ENCODE measurements around the gene TYW1B.
"Not testable (repeated sequence)": the region's sequence is repeated elsewhere in the genome, so short reads cannot be mapped to it uniquely, and the experiment has no call there.

TYW1B gene

GRCh38 chr7:72689344-72689743 lies 138.7 kb downstream of the TYW1B start:
- H3K4me1 ChIP-seq; H3K27ac ChIP-seq; DNase-seq; H3K4me3 ChIP-seq; H3K9me3 ChIP-seq; intact Hi-C loops (cut with DNase I; ENCODE audit: low total_unique reads); H3K27me3 ChIP-seq: not testable (repeated sequence)
- H3K36me3 ChIP-seq = peaks cover 4 to 10% (median 9%) of the 10 kb centered on the region in 3 donors

GRCh38 chr7:72681211-72681610 lies 146.8 kb downstream of the TYW1B start:
- H3K4me3 ChIP-seq; intact Hi-C loops (cut with DNase I; ENCODE audit: low total_unique reads); H3K27me3 ChIP-seq: not testable (repeated sequence)

GRCh38 chr7:72676880-72677279 lies 151.1 kb downstream of the TYW1B start:
- H3K4me1 ChIP-seq; intact Hi-C loops (cut with DNase I; ENCODE audit: low total_unique reads); H3K27me3 ChIP-seq; H3K4me3 ChIP-seq; H3K9me3 ChIP-seq; H3K36me3 ChIP-seq; H3K27ac ChIP-seq; DNase-seq: not testable (repeated sequence)

More at GRCh38 chr7:72681211-72681610, 146.8 kb downstream of the TYW1B start:
- H3K9me3 ChIP-seq, H3K27ac ChIP-seq, H3K36me3 ChIP-seq, H3K4me1 ChIP-seq, DNase-seq: not testable (repeated sequence)

- H3K9me3 ChIP-seq; H3K36me3 ChIP-seq; H3K27me3 ChIP-seq; H3K27ac ChIP-seq; intact Hi-C loops (cut with DNase I; ENCODE audit: low total_unique reads); H3K4me3 ChIP-seq; H3K4me1 ChIP-seq; DNase-seq: not testable (repeated sequence)
Measured at GRCh38 chr7:72676086-72676690, 151.8 kb downstream of the TYW1B start.

GRCh38 chr7:72675686-72676085 lies 152.3 kb downstream of the TYW1B start:
- H3K27me3 ChIP-seq; H3K9me3 ChIP-seq; H3K27ac ChIP-seq; intact Hi-C loops (cut with DNase I; ENCODE audit: low total_unique reads); H3K36me3 ChIP-seq; DNase-seq; H3K4me3 ChIP-seq; H3K4me1 ChIP-seq: not testable (repeated sequence)

GRCh38 chr7:72674394-72674793 lies 153.6 kb downstream of the TYW1B start:
- DNase-seq = no peak
- Histone ChIP-seq H3K36me3 (no peaks in the 10 kb centered on the region), H3K4me3 (no peak overlapping the region), H3K27ac (no peak overlapping the region), H3K4me1 (no peaks in the 10 kb centered on the region), H3K9me3 (no peaks in the 10 kb centered on the region), H3K27me3 (no peaks in the 10 kb centered on the region)
- intact Hi-C loops (cut with DNase I; ENCODE audit: low total_unique reads) = no loop called here
- no peak for TF ChIP-seq CTCF (IDR thresholded peaks at IDR 0.05)

- H3K4me3 ChIP-seq; H3K9me3 ChIP-seq; intact Hi-C loops (cut with DNase I; ENCODE audit: low total_unique reads); H3K27ac ChIP-seq; H3K36me3 ChIP-seq; H3K4me1 ChIP-seq; H3K27me3 ChIP-seq; DNase-seq: not testable (repeated sequence)
Measured at GRCh38 chr7:72670850-72671249, 157.2 kb downstream of the TYW1B start.

- H3K9me3 ChIP-seq; H3K4me1 ChIP-seq; H3K4me3 ChIP-seq; H3K36me3 ChIP-seq; H3K27ac ChIP-seq; H3K27me3 ChIP-seq; intact Hi-C loops (cut with DNase I; ENCODE audit: low total_unique reads); DNase-seq: not testable (repeated sequence)
Measured at GRCh38 chr7:72668435-72668834, 159.6 kb downstream of the TYW1B start.

- H3K36me3 ChIP-seq; H3K9me3 ChIP-seq; DNase-seq; H3K27me3 ChIP-seq; H3K27ac ChIP-seq; H3K4me1 ChIP-seq; intact Hi-C loops (cut with DNase I; ENCODE audit: low total_unique reads); H3K4me3 ChIP-seq: not testable (repeated sequence)
Measured at GRCh38 chr7:72667049-72667448, 161.0 kb downstream of the TYW1B start.

GRCh38 chr7:72648574-72648973 lies 179.4 kb downstream of the TYW1B start:
- DNase-seq; H3K27ac ChIP-seq; H3K4me3 ChIP-seq; H3K36me3 ChIP-seq; H3K9me3 ChIP-seq; H3K4me1 ChIP-seq; H3K27me3 ChIP-seq; intact Hi-C loops (cut with DNase I; ENCODE audit: low total_unique reads): not testable (repeated sequence)

- DNase-seq; H3K27me3 ChIP-seq; H3K4me1 ChIP-seq; H3K36me3 ChIP-seq; H3K4me3 ChIP-seq; H3K9me3 ChIP-seq; H3K27ac ChIP-seq; intact Hi-C loops (cut with DNase I; ENCODE audit: low total_unique reads): not testable (repeated sequence)
Measured at GRCh38 chr7:72643708-72644107, 184.3 kb downstream of the TYW1B start.

GRCh38 chr7:72641485-72642248 lies 186.3 kb downstream of the TYW1B start:
- H3K36me3 ChIP-seq; H3K9me3 ChIP-seq; DNase-seq; H3K27me3 ChIP-seq; intact Hi-C loops (cut with DNase I; ENCODE audit: low total_unique reads); H3K27ac ChIP-seq; H3K4me1 ChIP-seq; H3K4me3 ChIP-seq: not testable (repeated sequence)

- DNase-seq = not testable (repeated sequence)
Measured at GRCh38 chr7:72640740-72641139, 187.3 kb downstream of the TYW1B start.

More at GRCh38 chr7:72640740-72641139, 187.3 kb downstream of the TYW1B start:
- H3K4me3 ChIP-seq; intact Hi-C loops (cut with DNase I; ENCODE audit: low total_unique reads); H3K9me3 ChIP-seq; H3K27ac ChIP-seq; H3K36me3 ChIP-seq; H3K27me3 ChIP-seq; H3K4me1 ChIP-seq: not testable (repeated sequence)

Data from tibial artery (tissue), 4 donors.